OCI-LY3 (cell line): ENCODE measurements around the gene LDLRAD4.

Experiments
- CTCF ChIP-seq: fragments of 200-600, 300-600 bp; sonication (generic); IDR thresholded peaks from 2 replicates; pipeline ENCODE4 v1.5.1; 2014; ENCODE audit warnings: antibody characterized with exemption, low read length, low read depth
- EZH2phosphoT487 ChIP-seq: fragments of 200-600 bp; shearing (Covaris generic); IDR thresholded peaks from 2 replicates; pipeline ENCODE4 v1.6.1; 2018; ENCODE audit warnings: antibody characterized with exemption, mixed run types, low read depth

GRCh38 chr18:13620818-13621445 is 402.4 kb downstream of the LDLRAD4 start:
- TF ChIP-seq CTCF (no peak), EZH2phosphoT487 (no peak)
